Right atrium auricular region (tissue), 2 donors: Measurements from ENCODE around the gene APOM. TPM values are rescaled to one million over a fixed set of nuclear protein-coding genes. Genes with fewer than 3 reads are reported as not detected.

ENCODE experiments used
- DNase-seq: peaks from one replicate; pipeline ENCODE4 v3.0.0-alpha.2; 2019; ENCODE audit warnings: low spot score
- H3K27ac ChIP-seq, 2 donors: fragments of 200-600 bp; sonication (generic); 1 replicate in 1 of 2; 2 replicates in 1 of 2; pipeline ENCODE4 v1.5.1; 2016 to 2019
- H3K27me3 ChIP-seq, 2 donors: fragments of 200-600 bp; sonication (generic); one replicate each; pipeline versions ENCODE4 v1.5.1 to v1.6.0; 2017 to 2019
- H3K36me3 ChIP-seq: fragments of 200-600 bp; sonication (generic); one replicate; pipeline ENCODE4 v1.5.1; 2016
- H3K4me1 ChIP-seq, 2 donors: fragments of 200-600 bp; sonication (generic); one replicate each; pipeline versions ENCODE4 v1.5.1 to v1.6.0; 2017 to 2019
- H3K4me3 ChIP-seq, 2 donors: fragments of 200-600 bp; sonication (generic); 1 replicate in 1 of 2; 2 replicates in 1 of 2; pipeline ENCODE4 v1.5.1; 2017 to 2019; ENCODE audit warnings: mild to moderate bottlenecking in 1 of 2, moderate library complexity in 1 of 2
- H3K9me3 ChIP-seq, 2 donors: fragments of 200-600 bp; sonication (generic); one replicate each; pipeline ENCODE4 v1.5.1; 2019
- total RNA-seq, 2 donors: library from RNA; depleted of rRNA; stranded (reverse); fragments of >200 nt; gene quantifications; one replicate each; pipeline ENCODE4 v1.1.0, GENCODE V29; 2016
- TF ChIP-seq, protein P1 (sequence below), 2 donors: fragments of 200-600 bp; sonication (generic); IDR thresholded peaks; one replicate each; pipeline ENCODE4 v1.5.1; 2019; ENCODE audit warnings: antibody characterized with exemption in 2 of 2

The APOM gene
- total RNA-seq, 2 donors from 2014 or later = 1.0 to 1.2 TPM

- no peak for DNase-seq
These were observed 27.9 kb upstream of the APOM start for GRCh38 chr6:31627690-31628287.

DNA sequence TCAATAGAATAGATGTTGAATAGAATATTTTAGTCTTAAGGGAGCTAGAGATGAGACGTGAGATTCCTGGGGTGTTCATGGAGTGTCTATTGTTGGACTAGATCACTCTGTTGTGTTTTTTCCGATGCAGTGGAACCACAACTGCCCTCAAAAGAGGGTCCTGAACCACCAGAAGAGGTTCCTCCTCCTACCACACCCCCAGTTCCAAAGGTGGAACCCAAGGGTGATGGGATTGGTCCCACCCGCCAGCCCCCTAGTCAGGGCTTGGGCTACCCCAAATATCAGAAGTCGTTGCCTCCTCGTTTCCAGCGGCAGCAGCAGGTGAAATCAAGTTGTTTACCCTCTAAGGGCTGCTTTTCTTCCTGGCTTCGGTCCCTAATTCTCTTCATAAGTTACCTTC, 26.7 kb upstream of the APOM start:
- H3K4me1 ChIP-seq = no peaks in the 10 kb centered on the region
- peaks cover 100% of the 10 kb centered on the region for H3K36me3 ChIP-seq

More at GRCh38 chr6:31627690-31628287, 27.9 kb upstream of the APOM start:
- Histone ChIP-seq H3K27ac (no peak overlapping the region), H3K27me3 (no peaks in the 10 kb centered on the region), H3K4me3 (no peak overlapping the region), H3K4me1 (peaks cover 0 to 1% of the 10 kb centered on the region in 2 donors), H3K9me3 (no peaks in the 10 kb centered on the region), H3K36me3 (peaks cover 96% of the 10 kb centered on the region)
- TF ChIP-seq, protein P1, sequence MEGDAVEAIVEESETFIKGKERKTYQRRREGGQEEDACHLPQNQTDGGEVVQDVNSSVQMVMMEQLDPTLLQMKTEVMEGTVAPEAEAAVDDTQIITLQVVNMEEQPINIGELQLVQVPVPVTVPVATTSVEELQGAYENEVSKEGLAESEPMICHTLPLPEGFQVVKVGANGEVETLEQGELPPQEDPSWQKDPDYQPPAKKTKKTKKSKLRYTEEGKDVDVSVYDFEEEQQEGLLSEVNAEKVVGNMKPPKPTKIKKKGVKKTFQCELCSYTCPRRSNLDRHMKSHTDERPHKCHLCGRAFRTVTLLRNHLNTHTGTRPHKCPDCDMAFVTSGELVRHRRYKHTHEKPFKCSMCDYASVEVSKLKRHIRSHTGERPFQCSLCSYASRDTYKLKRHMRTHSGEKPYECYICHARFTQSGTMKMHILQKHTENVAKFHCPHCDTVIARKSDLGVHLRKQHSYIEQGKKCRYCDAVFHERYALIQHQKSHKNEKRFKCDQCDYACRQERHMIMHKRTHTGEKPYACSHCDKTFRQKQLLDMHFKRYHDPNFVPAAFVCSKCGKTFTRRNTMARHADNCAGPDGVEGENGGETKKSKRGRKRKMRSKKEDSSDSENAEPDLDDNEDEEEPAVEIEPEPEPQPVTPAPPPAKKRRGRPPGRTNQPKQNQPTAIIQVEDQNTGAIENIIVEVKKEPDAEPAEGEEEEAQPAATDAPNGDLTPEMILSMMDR (IDR thresholded peaks at IDR 0.05) = no peak

GRCh38 chr6:31630177-31630934, 25.3 kb upstream of the APOM start:
- DNase-seq = no peak
- TF ChIP-seq, protein P1 (IDR thresholded peaks at IDR 0.05) = no peak
- no peak overlapping the region for H3K4me3 ChIP-seq
- no peaks in the 10 kb centered on the region for H3K9me3 ChIP-seq
- H3K27me3 ChIP-seq = no peaks in the 10 kb centered on the region
- peaks cover 100% of the 10 kb centered on the region for H3K36me3 ChIP-seq
- no peak overlapping the region for H3K27ac ChIP-seq
- no peaks in the 10 kb centered on the region for H3K4me1 ChIP-seq

More for the DNA sequence above, 26.7 kb upstream of the APOM start:
- TF ChIP-seq, protein P1 (IDR thresholded peaks at IDR 0.05) = no peak
- Histone ChIP-seq H3K27me3 (no peaks in the 10 kb centered on the region), H3K4me3 (no peak overlapping the region), H3K9me3 (no peaks in the 10 kb centered on the region), H3K27ac (no peak overlapping the region)
- DNase-seq = no peak

- no peak overlapping the region for H3K27ac ChIP-seq
- H3K27me3 ChIP-seq = no peaks in the 10 kb centered on the region
- peaks cover 100% of the 10 kb centered on the region for H3K36me3 ChIP-seq
- H3K4me1 ChIP-seq = no peaks in the 10 kb centered on the region
- H3K9me3 ChIP-seq = no peaks in the 10 kb centered on the region
- TF ChIP-seq, protein P1 (IDR thresholded peaks at IDR 0.05) = no peak
- no peak overlapping the region for H3K4me3 ChIP-seq
- DNase-seq = no peak
These were observed 24.5 kb upstream of the APOM start for GRCh38 chr6:31631209-31631608.

DNA sequence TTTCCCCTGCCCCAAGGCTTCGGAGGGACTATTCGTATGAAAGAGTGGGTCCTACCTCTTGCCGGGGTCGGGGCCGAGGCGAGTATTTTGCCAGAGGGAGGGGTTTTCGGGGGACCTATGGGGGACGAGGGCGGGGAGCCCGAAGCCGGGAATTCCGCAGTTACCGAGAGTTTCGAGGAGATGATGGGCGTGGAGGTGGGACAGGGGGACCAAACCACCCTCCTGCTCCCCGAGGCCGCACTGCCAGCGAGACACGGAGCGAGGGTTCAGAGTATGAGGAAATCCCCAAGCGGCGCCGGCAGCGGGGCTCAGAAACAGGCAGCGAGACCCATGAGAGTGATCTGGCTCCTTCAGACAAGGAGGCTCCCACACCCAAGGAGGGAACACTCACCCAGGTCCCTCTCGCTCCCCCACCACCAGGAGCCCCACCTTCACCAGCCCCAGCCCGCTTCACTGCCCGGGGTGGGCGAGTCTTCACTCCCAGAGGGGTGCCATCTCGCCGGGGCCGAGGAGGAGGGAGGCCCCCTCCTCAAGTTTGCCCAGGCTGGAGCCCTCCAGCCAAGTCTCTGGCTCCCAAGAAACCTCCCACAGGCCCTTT, 23.9 kb upstream of the APOM start:
- TF ChIP-seq, protein P1 (IDR thresholded peaks at IDR 0.05) = no peak
- H3K27me3 ChIP-seq = no peaks in the 10 kb centered on the region
- H3K36me3 ChIP-seq = peaks cover 100% of the 10 kb centered on the region
- H3K9me3 ChIP-seq = no peaks in the 10 kb centered on the region
- DNase-seq = no peak
- H3K27ac ChIP-seq = no peak overlapping the region
- H3K4me3 ChIP-seq = no peak overlapping the region
- H3K4me1 ChIP-seq = no peaks in the 10 kb centered on the region
